H1 (cell line): ENCODE measurements around the gene SMYD3. TPM values are rescaled to one million over a fixed set of nuclear protein-coding genes. Genes with fewer than 3 reads are reported as not detected.

ENCODE experiments used
- CTCF ChIA-PET: fragments of 300-600 bp; sonication (Branson Sonifier 250); formaldehyde crosslinking; loops from one replicate; lab custom pipeline; 2021; ENCODE audit not compliant: partially characterized antibody; lab: Charles Lee
- POLR2A ChIA-PET: fragments of 300-600 bp; sonication (Branson Sonifier 250); formaldehyde crosslinking; loops from one replicate; lab custom pipeline; 2021; ENCODE audit warnings: inconsistent platforms; ENCODE audit not compliant: partially characterized antibody; lab: Charles Lee
- DNase-seq, 2 experiments: peaks; one replicate each; pipeline versions ENCODE4 v3.0.0 to v3.0.0-alpha.2; 2010 to 2022; ENCODE audit warnings: low spot score in 2 of 2, low read depth in 1 of 2, mixed read lengths in 1 of 2
- FAIRE-seq: peaks from 2 replicates; lab custom pipeline; 2011; peaks lifted over from hg19 to GRCh38; lab: Jason Lieb, UNC
- H2AFZ ChIP-seq: 2 replicates; pipeline ENCODE4 v1.8.1; 2012; ENCODE audit warnings: low read length, inconsistent platforms
- H2AK5ac ChIP-seq: 2 replicates; pipeline ENCODE4 v1.6.1; 2013; ENCODE audit warnings: low read depth, low read length
- H2BK120ac ChIP-seq: replicated peaks from 2 replicates; pipeline ENCODE3; 2013; ENCODE audit warnings: low read depth, low read length, inconsistent platforms
- H2BK12ac ChIP-seq: 2 replicates; pipeline ENCODE4 v1.6.1; 2013; ENCODE audit warnings: low read depth, low read length
- H2BK15ac ChIP-seq: 2 replicates; pipeline ENCODE4 v1.6.1; 2013; ENCODE audit warnings: low read length
- H2BK20ac ChIP-seq: 2 replicates; pipeline ENCODE4 v1.6.1; 2013; ENCODE audit warnings: low read length
- H2BK5ac ChIP-seq: 2 replicates; pipeline ENCODE4 v1.6.1; 2013; ENCODE audit warnings: low read depth, low read length
- H3K14ac ChIP-seq: 2 replicates; pipeline ENCODE4 v1.6.1; 2013; ENCODE audit warnings: inconsistent platforms; ENCODE audit not compliant: insufficient read length
- H3K18ac ChIP-seq: 2 replicates; pipeline ENCODE4 v1.6.1; 2013; ENCODE audit warnings: low read length; ENCODE audit errors: extremely low read depth
- H3K23ac ChIP-seq: 2 replicates; pipeline ENCODE4 v1.6.1; 2013; ENCODE audit warnings: inconsistent platforms; ENCODE audit not compliant: insufficient read length
- H3K23me2 ChIP-seq: 2 replicates; pipeline ENCODE4 v1.6.1; 2013; ENCODE audit warnings: low read depth, low read length
- H3K27ac ChIP-seq: 2 replicates; pipeline ENCODE4 v1.6.1; 2011; ENCODE audit warnings: low read depth, low read length, inconsistent platforms
- H3K27me3 ChIP-seq, 4 experiments: replicated peaks in 1 of 4; 1 replicate in 1 of 4; 2 replicates in 3 of 4; pipeline versions ENCODE4 v1.6.1 to v1.8.1; 2011 to 2013; ENCODE audit warnings: low read length in 3 of 4, mild to moderate bottlenecking in 3 of 4, inconsistent platforms in 2 of 4, mixed read lengths in 2 of 4, moderate library complexity in 1 of 4; ENCODE audit not compliant: control insufficient read depth in 3 of 4, insufficient read depth in 3 of 4; ENCODE audit errors: extremely low read depth in 1 of 4
- H3K36me3 ChIP-seq, 4 experiments: 2 replicates each; pipeline versions ENCODE4 v1.6.1 to v1.8.1; 2011 to 2013; ENCODE audit warnings: mild to moderate bottlenecking in 4 of 4, low read length in 3 of 4, moderate library complexity in 2 of 4, control low read depth in 1 of 4, inconsistent platforms in 1 of 4; ENCODE audit not compliant: insufficient read depth in 4 of 4, control insufficient read depth in 2 of 4
- H3K4ac ChIP-seq: replicated peaks from 2 replicates; pipeline ENCODE3; 2013; ENCODE audit warnings: low read length, low read depth, mixed read lengths, inconsistent platforms; ENCODE audit not compliant: insufficient read length
- H3K4me1 ChIP-seq, 4 experiments: replicated peaks in 1 of 4; 1 replicate in 1 of 4; 2 replicates in 3 of 4; pipeline versions ENCODE4 v1.6.1 to v1.8.1; 2011 to 2013; ENCODE audit warnings: low read length in 3 of 4, inconsistent platforms in 2 of 4, mixed read lengths in 1 of 4; ENCODE audit not compliant: insufficient read depth in 4 of 4, control insufficient read depth in 3 of 4
- H3K4me2 ChIP-seq, 2 experiments: 2 replicates each; pipeline versions ENCODE4 v1.6.1 to v1.8.1; 2011 to 2013; ENCODE audit warnings: low read depth in 2 of 2, low read length in 2 of 2, control low read depth in 1 of 2, inconsistent platforms in 1 of 2, mild to moderate bottlenecking in 1 of 2; ENCODE audit not compliant: insufficient read depth in 1 of 2
- H3K4me3 ChIP-seq, 4 experiments: fragments of 200-600, 300-600 bp in 1 of 4; sonication (generic), shearing (Covaris generic), sonication (Bioruptor Twin) in 1 of 4; 2 replicates each; pipeline versions ENCODE4 v1.5.1 to v1.8.1; 2011 to 2016; ENCODE audit warnings: low read length in 4 of 4, low read depth in 3 of 4, control low read depth in 2 of 4, inconsistent platforms in 2 of 4, mild to moderate bottlenecking in 2 of 4, mixed read lengths in 1 of 4, moderate library complexity in 1 of 4; ENCODE audit not compliant: insufficient read depth in 2 of 4; ENCODE audit errors: extremely low read depth in 1 of 4
- H3K56ac ChIP-seq: replicated peaks from 2 replicates; pipeline ENCODE3; 2013; ENCODE audit warnings: low read depth, mild to moderate bottlenecking, mixed read lengths, low read length, inconsistent platforms; ENCODE audit not compliant: insufficient read length
- H3K79me1 ChIP-seq: 2 replicates; pipeline ENCODE4 v1.6.1; 2013; ENCODE audit warnings: low read depth, low read length, control low read depth
- H3K79me2 ChIP-seq, 2 experiments: 2 replicates each; pipeline versions ENCODE4 v1.6.1 to v1.8.1; 2012 to 2013; ENCODE audit warnings: low read length in 2 of 2, mild to moderate bottlenecking in 2 of 2, inconsistent platforms in 1 of 2; ENCODE audit not compliant: insufficient read depth in 2 of 2, control insufficient read depth in 1 of 2
- H3K9ac ChIP-seq, 4 experiments: replicated peaks in 1 of 4; 1 replicate in 1 of 4; 2 replicates in 3 of 4; pipeline versions ENCODE4 v1.6.1 to v1.8.1; 2011 to 2013; ENCODE audit warnings: low read depth in 3 of 4, low read length in 3 of 4, control low read depth in 2 of 4, mild to moderate bottlenecking in 2 of 4, moderate library complexity in 2 of 4, inconsistent platforms in 1 of 4; ENCODE audit errors: extremely low read depth in 1 of 4
- H3K9me3 ChIP-seq, 2 experiments: 2 replicates each; pipeline versions ENCODE4 v1.6.1 to v1.8.1; 2012 to 2013; ENCODE audit warnings: mild to moderate bottlenecking in 2 of 2, moderate library complexity in 2 of 2, control low read depth in 1 of 2, inconsistent platforms in 1 of 2, low read depth in 1 of 2, low read length in 1 of 2, mixed read lengths in 1 of 2; ENCODE audit not compliant: insufficient read depth in 2 of 2
- H4K20me1 ChIP-seq, 2 experiments: replicated peaks in 1 of 2; 2 replicates each; pipeline versions ENCODE3 to v1.8.1; 2011 to 2013; ENCODE audit warnings: inconsistent platforms in 2 of 2, low read length in 2 of 2, mild to moderate bottlenecking in 1 of 2; ENCODE audit not compliant: insufficient read depth in 2 of 2, control insufficient read depth in 1 of 2
- H4K5ac ChIP-seq: 2 replicates; pipeline ENCODE4 v1.6.1; 2013; ENCODE audit warnings: low read length, low read depth, mixed read lengths, inconsistent platforms; ENCODE audit not compliant: insufficient read length
- H4K8ac ChIP-seq: 2 replicates; pipeline ENCODE4 v1.8.0; 2013; ENCODE audit warnings: mild to moderate bottlenecking, moderate library complexity, low read length, inconsistent platforms; ENCODE audit not compliant: insufficient read depth; ENCODE audit errors: extremely low read depth
- H4K91ac ChIP-seq: replicated peaks from 2 replicates; pipeline ENCODE3; 2013; ENCODE audit warnings: low read length, mixed read lengths, inconsistent platforms; ENCODE audit not compliant: insufficient read length
- JUND ChIP-seq: IDR thresholded peaks from 2 replicates; pipeline ENCODE4 v1.6.1; 2011; ENCODE audit warnings: mild to moderate bottlenecking, improper control_type of control experiment, low read length
- RAD21 ChIP-seq, 2 experiments: IDR thresholded peaks in 1 of 2; conservative IDR thresholded peaks in 1 of 2; 2 replicates each; pipeline ENCODE4 v1.6.1; 2011; ENCODE audit warnings: low read depth in 2 of 2, low read length in 2 of 2, improper control_type of control experiment in 1 of 2, inconsistent platforms in 1 of 2, mild to moderate bottlenecking in 1 of 2, moderate library complexity in 1 of 2
- WGBS, 2 experiments: shearing (Covaris generic) in 1 of 2; methylation state at CpG; one replicate each; pipeline versions ENCODE4 v1.1.6 to v1.1.7; 2013 to 2015; ENCODE audit warnings: low lambda C conversion rate in 2 of 2, mixed read lengths in 2 of 2, inconsistent platforms in 1 of 2, low coverage in 1 of 2, missing lambda C conversion rate in 1 of 2; ENCODE audit not compliant: insufficient replicate concordance in 2 of 2, insufficient coverage in 1 of 2, insufficient read length in 1 of 2; ENCODE audit errors: extremely low coverage in 1 of 2, missing lambda C conversion rate in 1 of 2; 5-methylcytosine and 5-hydroxymethylcytosine counted together
- polyA plus RNA-seq, 7 experiments: library from polyadenylated mRNA; depleted of rRNA in 3 of 7; stranded (reverse) in 5 of 7; unstranded in 2 of 7; fragments of >200 nt in 5 of 7; fragments of 200-250 nt in 2 of 7; gene quantifications; 1 replicate in 5 of 7; 2 replicates in 1 of 7; 4 replicates in 1 of 7; pipeline versions ENCODE4 v1.2.1 to v1.2.3, GENCODE V29; 2011 to 2013; ENCODE audit warnings: missing spikeins in 2 of 7, mixed read lengths in 2 of 7
- total RNA-seq: library from RNA; stranded (reverse); fragmentation: NEBNext Ultra II Directional; extraction: Animal tissue kit (Norgen Biotek cat#: 25700); gene quantifications from 2 replicates; pipeline ENCODE4 v1.2.1, GENCODE V29; 2021
- TF ChIP-seq, protein P1 (sequence below), 3 experiments: IDR thresholded peaks; 1 replicate in 2 of 3; 2 replicates in 1 of 3; pipeline versions ENCODE4 v1.5.1 to v1.6.1; 2011; ENCODE audit warnings: low read length in 3 of 3, mild to moderate bottlenecking in 3 of 3, inconsistent platforms in 2 of 3, low read depth in 1 of 3, moderate library complexity in 1 of 3; ENCODE audit not compliant: insufficient read depth in 1 of 3; ENCODE audit errors: control extremely low read depth in 1 of 3

The SMYD3 gene
- total and polyA plus RNA-seq, 2 of the 8 experiments (the other 6 are each of a cell fraction or from before 2014, with no cell fraction given): 17.3 to 25.4 TPM

GRCh38 chr1:246012341-246012740, 494.7 kb downstream of the SMYD3 start:
- no peaks in the 10 kb centered on the region for H3K23me2 ChIP-seq
- H3K4me1 ChIP-seq: no peaks in the 10 kb centered on the region
- no peak overlapping the region for H2AK5ac ChIP-seq
- no peak overlapping the region for H4K8ac ChIP-seq
- no peak overlapping the region for H2BK15ac ChIP-seq
- no peaks in the 10 kb centered on the region for H3K36me3 ChIP-seq
- no peak for DNase-seq
- no peak overlapping the region for H2AFZ ChIP-seq
- no peak overlapping the region; a peak in 1 of 4 replicates for H3K4me2 ChIP-seq
- H3K23ac ChIP-seq: no peak overlapping the region
- no peak overlapping the region for H3K14ac ChIP-seq
- no peak overlapping the region for H3K4me3 ChIP-seq
- 43% methylated on average over 5 of the region's 5 CpGs; no CpG with 5 or more reads in 1 of the 2 experiments for WGBS, 2 experiments
- H4K20me1 ChIP-seq: no peaks in the 10 kb centered on the region
- FAIRE-seq: peak; percentile 79
- ChIA-PET CTCF (interaction anchor here (0.7 to 2.0 kb wide), 9 partner anchors 8 to 486 kb away, joined by 3 to 9 read pairs (median 7); no protein-coding TSS in a partner anchor), POLR2A (no interaction called here)
- H2BK120ac ChIP-seq: no peak overlapping the region
- no peak overlapping the region for H3K4ac ChIP-seq
- no peak overlapping the region for H2BK5ac ChIP-seq
- H3K79me2 ChIP-seq: no peaks in the 10 kb centered on the region
- H3K18ac ChIP-seq: no peak overlapping the region
- TF ChIP-seq, protein P1, sequence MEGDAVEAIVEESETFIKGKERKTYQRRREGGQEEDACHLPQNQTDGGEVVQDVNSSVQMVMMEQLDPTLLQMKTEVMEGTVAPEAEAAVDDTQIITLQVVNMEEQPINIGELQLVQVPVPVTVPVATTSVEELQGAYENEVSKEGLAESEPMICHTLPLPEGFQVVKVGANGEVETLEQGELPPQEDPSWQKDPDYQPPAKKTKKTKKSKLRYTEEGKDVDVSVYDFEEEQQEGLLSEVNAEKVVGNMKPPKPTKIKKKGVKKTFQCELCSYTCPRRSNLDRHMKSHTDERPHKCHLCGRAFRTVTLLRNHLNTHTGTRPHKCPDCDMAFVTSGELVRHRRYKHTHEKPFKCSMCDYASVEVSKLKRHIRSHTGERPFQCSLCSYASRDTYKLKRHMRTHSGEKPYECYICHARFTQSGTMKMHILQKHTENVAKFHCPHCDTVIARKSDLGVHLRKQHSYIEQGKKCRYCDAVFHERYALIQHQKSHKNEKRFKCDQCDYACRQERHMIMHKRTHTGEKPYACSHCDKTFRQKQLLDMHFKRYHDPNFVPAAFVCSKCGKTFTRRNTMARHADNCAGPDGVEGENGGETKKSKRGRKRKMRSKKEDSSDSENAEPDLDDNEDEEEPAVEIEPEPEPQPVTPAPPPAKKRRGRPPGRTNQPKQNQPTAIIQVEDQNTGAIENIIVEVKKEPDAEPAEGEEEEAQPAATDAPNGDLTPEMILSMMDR (IDR thresholded peaks at IDR 0.05; ENCODE audit: control extremely low read depth in 1 of 3, insufficient read depth in 1 of 3, low read depth in 1 of 3, low read length in 3 of 3): peak in 2 of 3 experiments; percentile 63 to 69; a peak in 3 of 4 replicates
- peak; percentile 78 for TF ChIP-seq RAD21 (IDR thresholded peaks at IDR 0.05 in 1 of 2, conservative IDR thresholded peaks at IDR 0.05 in 1 of 2; ENCODE audit: low read depth in 2 of 2, low read length in 2 of 2)
- no peak for TF ChIP-seq JUND
- no peaks in the 10 kb centered on the region for H3K9me3 ChIP-seq
- H3K79me1 ChIP-seq: no peaks in the 10 kb centered on the region
- H2BK12ac ChIP-seq: no peak overlapping the region
- no peak overlapping the region for H4K91ac ChIP-seq
- H3K56ac ChIP-seq: no peak overlapping the region
- H3K27me3 ChIP-seq: no peaks in the 10 kb centered on the region
- no peak overlapping the region for H3K9ac ChIP-seq
- no peak overlapping the region for H3K27ac ChIP-seq
- H4K5ac ChIP-seq: no peak overlapping the region
- no peak overlapping the region for H2BK20ac ChIP-seq
